SK-N-SH treated with all-trans-retinoic acid at 6 μM for 48 hours (cell line): ENCODE measurements around the gene EDARADD.
"Not testable (repeated sequence)": the region's sequence is repeated elsewhere in the genome, so short reads cannot be mapped to it uniquely, and the experiment has no call there.

Source experiments
- ATAC-seq: fragments of 200-7000 bp; cut with Tn5 transposase; 3 replicates; pipeline ENCODE4 v1.9.1; 2020; ENCODE audit warnings: mild to moderate bottlenecking, moderate library complexity
- ARNTL ChIP-seq: fragments of 450-650 bp; formaldehyde crosslinking; IDR thresholded peaks from 2 replicates; pipeline ENCODE4 v1.5.0; 2020; ENCODE audit warnings: low read depth, mild to moderate bottlenecking, moderate library complexity, borderline replicate concordance
- BACH2 ChIP-seq: fragments of 250-450 bp; sonication (Bioruptor Pico); IDR thresholded peaks from 2 replicates; pipeline ENCODE4 v1.9.0; 2021; ENCODE audit warnings: mild to moderate bottlenecking, borderline replicate concordance
- CSDC2 ChIP-seq: fragments of 250-450 bp; sonication (Bioruptor Pico); IDR thresholded peaks from 2 replicates; pipeline ENCODE4 v1.5.0; 2020; ENCODE audit warnings: mild to moderate bottlenecking, moderate library complexity
- ESRRG ChIP-seq: fragments of 250-450 bp; sonication (Bioruptor Pico); IDR thresholded peaks from 2 replicates; pipeline ENCODE4 v1.6.1; 2021; ENCODE audit warnings: mild to moderate bottlenecking
- GLIS3 ChIP-seq: fragments of 250-450 bp; sonication (Bioruptor Pico); IDR thresholded peaks from 2 replicates; pipeline ENCODE4 v1.5.0; 2020; ENCODE audit warnings: mild to moderate bottlenecking, moderate library complexity
- ISL1 ChIP-seq: fragments of 250-450 bp; sonication (Bioruptor Pico); IDR thresholded peaks from 2 replicates; pipeline ENCODE4 v2.1.2; 2022; ENCODE audit warnings: mild to moderate bottlenecking, moderate library complexity
- OSR1 ChIP-seq: fragments of 250-450 bp; sonication (Bioruptor Pico); IDR thresholded peaks from 2 replicates; pipeline ENCODE4 v1.8.0; 2022; ENCODE audit warnings: moderate library complexity, mild to moderate bottlenecking, inconsistent platforms
- PATZ1 ChIP-seq: fragments of 250-450 bp; sonication (Bioruptor Pico); IDR thresholded peaks from 2 replicates; pipeline ENCODE4 v1.8.0; 2020; ENCODE audit warnings: mild to moderate bottlenecking, moderate library complexity, borderline replicate concordance
- PPARA ChIP-seq: fragments of 250-450 bp; sonication (Bioruptor Pico); IDR thresholded peaks from 2 replicates; pipeline ENCODE4 v1.5.0; 2020; ENCODE audit warnings: mild to moderate bottlenecking, borderline replicate concordance
- RARB ChIP-seq: fragments of 250-450 bp; sonication (Bioruptor Pico); IDR thresholded peaks from 2 replicates; pipeline ENCODE4 v1.8.0; 2021; ENCODE audit warnings: mild to moderate bottlenecking, moderate library complexity
- SNAI2 ChIP-seq: fragments of 250-450 bp; sonication (Bioruptor Pico); IDR thresholded peaks from 2 replicates; pipeline ENCODE4 v1.5.0; 2020; ENCODE audit warnings: mild to moderate bottlenecking, moderate library complexity
- TCF4 ChIP-seq: fragments of 250-450 bp; sonication (Bioruptor Pico); IDR thresholded peaks from 2 replicates; pipeline ENCODE4 v1.8.0; 2021; ENCODE audit warnings: mild to moderate bottlenecking, moderate library complexity, borderline replicate concordance
- TOX ChIP-seq: fragments of 250-450 bp; sonication (Bioruptor Pico); IDR thresholded peaks from 2 replicates; pipeline ENCODE4 v1.8.0; 2021; ENCODE audit warnings: mild to moderate bottlenecking, moderate library complexity, borderline replicate concordance
- ZC3H10 ChIP-seq: fragments of 250-450 bp; sonication (Bioruptor Pico); IDR thresholded peaks from 2 replicates; pipeline ENCODE4 v1.5.1; 2021; ENCODE audit warnings: mild to moderate bottlenecking, moderate library complexity
- ZFP3 ChIP-seq: fragments of 250-450 bp; sonication (Bioruptor Pico); IDR thresholded peaks from 2 replicates; pipeline ENCODE4 v1.5.0; 2020; ENCODE audit warnings: mild to moderate bottlenecking, moderate library complexity
- ZFP30 ChIP-seq: fragments of 450-650 bp; formaldehyde crosslinking; IDR thresholded peaks from 2 replicates; pipeline ENCODE4 v1.5.0; 2022; ENCODE audit warnings: mild to moderate bottlenecking, moderate library complexity
- ZNF70 ChIP-seq: fragments of 450-650 bp; formaldehyde crosslinking; IDR thresholded peaks from 2 replicates; pipeline ENCODE4 v1.5.0; 2020; ENCODE audit warnings: mild to moderate bottlenecking, moderate library complexity
- ZNF8 ChIP-seq: fragments of 450-650 bp; formaldehyde crosslinking; IDR thresholded peaks from 2 replicates; pipeline ENCODE4 v1.5.0; 2020; ENCODE audit warnings: mild to moderate bottlenecking, moderate library complexity
- TF ChIP-seq, protein P1 (sequence below): fragments of 250-450 bp; sonication (Bioruptor Pico); IDR thresholded peaks from 2 replicates; pipeline ENCODE4 v1.5.1; 2021; ENCODE audit warnings: mild to moderate bottlenecking, moderate library complexity
- TF ChIP-seq, protein P2 (sequence below): fragments of 250-450 bp; sonication (Bioruptor Pico); IDR thresholded peaks from 2 replicates; pipeline ENCODE4 v1.5.1; 2020; ENCODE audit warnings: low read depth, mild to moderate bottlenecking, moderate library complexity

Gene EDARADD

GRCh38 chr1:236363237-236363636, 30.8 kb upstream of the EDARADD start:
- no peak for TF ChIP-seq ZFP30
- TF ChIP-seq GLIS3: no peak
- no peak for TF ChIP-seq ZNF8
- TF ChIP-seq BACH2: no peak
- TF ChIP-seq OSR1 (CRISPR knock-in tag): no peak
- no peak for TF ChIP-seq PATZ1
- TF ChIP-seq TOX (CRISPR knock-in tag): no peak
- no peak for TF ChIP-seq ZNF70 (CRISPR knock-in tag)
- TF ChIP-seq, all 23 proteins: peak for 0

DNA sequence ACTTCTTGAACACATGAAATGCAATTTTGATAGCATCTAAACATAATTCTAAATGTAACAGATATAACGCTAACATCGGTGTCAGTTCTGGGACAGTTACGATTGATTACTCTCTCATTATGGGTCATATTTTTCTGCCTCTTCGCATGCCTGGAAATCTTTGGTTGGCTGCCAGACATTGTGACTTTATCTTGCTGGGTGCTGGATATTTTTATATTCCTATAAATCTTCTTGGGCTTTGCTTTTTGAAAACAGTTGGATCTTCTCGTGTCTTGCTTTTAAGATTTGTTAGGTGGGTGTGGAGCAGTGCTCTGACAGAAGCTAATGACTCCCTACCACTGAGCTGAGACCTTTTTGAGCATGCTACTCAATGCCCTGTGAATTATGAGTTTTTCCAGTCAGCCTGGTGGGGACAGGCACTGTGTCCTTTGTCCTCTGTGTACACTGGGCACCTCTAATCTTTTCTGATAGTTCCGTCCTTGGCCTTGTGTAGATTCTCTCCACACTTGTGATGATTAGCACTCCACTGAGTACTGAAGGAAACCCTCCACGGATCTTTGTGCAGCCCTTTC, 28.0 kb upstream of the EDARADD start:
- TF ChIP-seq ISL1 (CRISPR knock-in tag) (peak; percentile 60), SNAI2 (CRISPR knock-in tag) (no peak)
- no peak for ATAC-seq

More at GRCh38 chr1:236363237-236363636, 30.8 kb upstream of the EDARADD start:
- no peak for ATAC-seq

DNA sequence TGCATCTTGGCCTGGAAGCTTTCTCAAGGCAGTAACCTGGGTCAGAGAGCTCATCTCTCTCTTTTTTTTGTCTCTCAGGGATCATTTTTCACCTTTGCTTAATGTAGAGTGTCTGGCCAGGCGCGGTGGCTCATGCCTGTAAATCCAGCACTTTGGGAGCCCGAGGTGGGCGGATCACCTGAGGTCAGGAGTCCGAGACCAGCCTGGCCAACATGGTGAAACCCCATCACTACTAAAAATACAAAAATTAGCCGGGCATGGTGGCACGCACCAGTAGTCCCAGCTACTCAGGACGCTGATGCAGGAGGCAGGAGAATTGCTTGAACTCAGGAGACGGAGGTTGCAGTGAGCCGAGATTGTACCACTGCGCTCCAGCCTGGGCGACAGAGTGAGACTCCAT, 27.4 kb upstream of the EDARADD start:
- not testable (repeated sequence) for ATAC-seq

- no peak for TF ChIP-seq CSDC2 (CRISPR knock-in tag)
- TF ChIP-seq ZFP30: no peak
- TF ChIP-seq BACH2: no peak
- TF ChIP-seq PATZ1: no peak
- no peak for TF ChIP-seq ISL1 (CRISPR knock-in tag)
- TF ChIP-seq ARNTL (CRISPR knock-in tag): no peak
- TF ChIP-seq PPARA (CRISPR knock-in tag): no peak
- TF ChIP-seq RARB (CRISPR knock-in tag): no peak
- TF ChIP-seq ZC3H10 (CRISPR knock-in tag): no peak
- no peak for TF ChIP-seq TCF4
- no peak for TF ChIP-seq ZFP3 (CRISPR knock-in tag)
- TF ChIP-seq, protein P1, sequence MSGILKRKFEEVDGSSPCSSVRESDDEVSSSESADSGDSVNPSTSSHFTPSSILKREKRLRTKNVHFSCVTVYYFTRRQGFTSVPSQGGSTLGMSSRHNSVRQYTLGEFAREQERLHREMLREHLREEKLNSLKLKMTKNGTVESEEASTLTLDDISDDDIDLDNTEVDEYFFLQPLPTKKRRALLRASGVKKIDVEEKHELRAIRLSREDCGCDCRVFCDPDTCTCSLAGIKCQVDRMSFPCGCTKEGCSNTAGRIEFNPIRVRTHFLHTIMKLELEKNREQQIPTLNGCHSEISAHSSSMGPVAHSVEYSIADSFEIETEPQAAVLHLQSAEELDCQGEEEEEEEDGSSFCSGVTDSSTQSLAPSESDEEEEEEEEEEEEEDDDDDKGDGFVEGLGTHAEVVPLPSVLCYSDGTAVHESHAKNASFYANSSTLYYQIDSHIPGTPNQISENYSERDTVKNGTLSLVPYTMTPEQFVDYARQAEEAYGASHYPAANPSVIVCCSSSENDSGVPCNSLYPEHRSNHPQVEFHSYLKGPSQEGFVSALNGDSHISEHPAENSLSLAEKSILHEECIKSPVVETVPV (CRISPR knock-in tag): no peak
- TF ChIP-seq, protein P2, sequence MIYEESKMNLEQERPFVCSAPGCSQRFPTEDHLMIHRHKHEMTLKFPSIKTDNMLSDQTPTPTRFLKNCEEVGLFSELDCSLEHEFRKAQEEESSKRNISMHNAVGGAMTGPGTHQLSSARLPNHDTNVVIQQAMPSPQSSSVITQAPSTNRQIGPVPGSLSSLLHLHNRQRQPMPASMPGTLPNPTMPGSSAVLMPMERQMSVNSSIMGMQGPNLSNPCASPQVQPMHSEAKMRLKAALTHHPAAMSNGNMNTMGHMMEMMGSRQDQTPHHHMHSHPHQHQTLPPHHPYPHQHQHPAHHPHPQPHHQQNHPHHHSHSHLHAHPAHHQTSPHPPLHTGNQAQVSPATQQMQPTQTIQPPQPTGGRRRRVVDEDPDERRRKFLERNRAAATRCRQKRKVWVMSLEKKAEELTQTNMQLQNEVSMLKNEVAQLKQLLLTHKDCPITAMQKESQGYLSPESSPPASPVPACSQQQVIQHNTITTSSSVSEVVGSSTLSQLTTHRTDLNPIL (CRISPR knock-in tag): no peak
- no peak for ATAC-seq
Measured at GRCh38 chr1:236370420-236370819, 23.7 kb upstream of the EDARADD start.

- ATAC-seq: no peak
- TF ChIP-seq ZNF70 (CRISPR knock-in tag) (no peak), ZNF8 (no peak), TCF4 (no peak), ESRRG (CRISPR knock-in tag) (no peak), ZFP3 (CRISPR knock-in tag) (no peak)
- TF ChIP-seq, protein P2 (CRISPR knock-in tag): no peak
- TF ChIP-seq, protein P1 (CRISPR knock-in tag): no peak
Measured at GRCh38 chr1:236371083-236371482, 23.0 kb upstream of the EDARADD start.
